T-cell (primary cell): Measurements from ENCODE around the gene ADAT1. TPM values are rescaled to one million over a fixed set of nuclear protein-coding genes. Genes with fewer than 3 reads are reported as not detected.
A peak's percentile ranks its signal among the peaks of the same experiment; 100 is the strongest.

Experiments
- ATAC-seq, 4 experiments: fragments of 200-7000 bp in 3 of 4; fragments of 150-1000 bp in 1 of 4; cut with Tn5 transposase; replicated peaks in 1 of 4; 1 replicate in 3 of 4; 2 replicates in 1 of 4; pipeline ENCODE4 v1.10.0; 2021; ENCODE audit warnings: moderate library complexity in 3 of 4, mild to moderate bottlenecking in 2 of 4, moderate number of reproducible peaks in 1 of 4
- CTCF ChIA-PET, 2 donors: fragments of 300-600 bp; sonication (Branson Sonifier 250); formaldehyde crosslinking; loops; one replicate each; lab custom pipeline; 2022; ENCODE audit warnings: antibody characterized with exemption in 2 of 2; lab: Charles Lee
- POLR2A ChIA-PET, 2 donors: fragments of 300-600 bp; sonication (Branson Sonifier 250); formaldehyde crosslinking; loops; one replicate each; lab custom pipeline; 2022; ENCODE audit warnings: antibody characterized with exemption in 2 of 2; lab: Charles Lee
- DNase-seq, 35 experiments: peaks; one replicate each; pipeline versions ENCODE4 v3.0.0 to v3.0.0-alpha.2; 2013 to 2023
- H3K27ac ChIP-seq: one replicate; pipeline ENCODE4 v1.5.1; 2013; ENCODE audit warnings: low read length
- H3K27me3 ChIP-seq, 2 experiments: replicated peaks in 1 of 2; 1 replicate in 1 of 2; 2 replicates in 1 of 2; pipeline versions ENCODE4 v1.6.1 to v1.7.0; 2013; ENCODE audit warnings: low read length in 1 of 2, mixed read lengths in 1 of 2; ENCODE audit not compliant: control insufficient read depth in 2 of 2, insufficient read depth in 2 of 2; ENCODE audit errors: extremely low read depth in 1 of 2
- H3K36me3 ChIP-seq, 2 donors: 1 replicate in 1 of 2; 2 replicates in 1 of 2; pipeline versions ENCODE4 v1.6.1 to v1.7.0; 2013; ENCODE audit warnings: low read length in 1 of 2; ENCODE audit not compliant: control insufficient read depth in 2 of 2, insufficient read depth in 1 of 2; ENCODE audit errors: extremely low read depth in 1 of 2
- H3K4me1 ChIP-seq, 2 experiments: 1 replicate in 1 of 2; 2 replicates in 1 of 2; pipeline versions ENCODE4 v1.6.1 to v1.7.0; 2013; ENCODE audit warnings: low read length in 2 of 2, mixed read lengths in 1 of 2; ENCODE audit not compliant: insufficient read depth in 2 of 2, control insufficient read depth in 1 of 2; ENCODE audit errors: extremely low read depth in 1 of 2
- H3K4me3 ChIP-seq, 2 donors: 1 replicate in 1 of 2; 2 replicates in 1 of 2; pipeline versions ENCODE4 v1.5.1 to v1.7.0; 2013; ENCODE audit warnings: mild to moderate bottlenecking in 2 of 2, low read length in 1 of 2, moderate library complexity in 1 of 2; ENCODE audit not compliant: control insufficient read depth in 1 of 2; ENCODE audit errors: extremely low read depth in 1 of 2
- H3K9me3 ChIP-seq: 2 replicates; pipeline ENCODE4 v1.7.0; 2013
- H3K27ac Mint-ChIP-seq, 2 donors: one replicate each; pipeline ENCODE4 v1.8.0; 2020 to 2021; ENCODE audit warnings: mild to moderate bottlenecking in 2 of 2, mixed read lengths in 2 of 2
- H3K27me3 Mint-ChIP-seq, 2 donors: one replicate each; pipeline ENCODE4 v1.8.0; 2021 to 2022; ENCODE audit warnings: mixed read lengths in 2 of 2
- H3K36me3 Mint-ChIP-seq: one replicate; pipeline ENCODE4 v1.8.0; 2021; ENCODE audit warnings: mixed read lengths
- H3K4me1 Mint-ChIP-seq, 3 donors: one replicate each; pipeline ENCODE4 v1.8.0; 2020 to 2022; ENCODE audit warnings: mixed read lengths in 3 of 3, mild to moderate bottlenecking in 1 of 3
- H3K4me3 Mint-ChIP-seq, 3 donors: one replicate each; pipeline ENCODE4 v1.8.0; 2020 to 2022; ENCODE audit warnings: mild to moderate bottlenecking in 3 of 3, mixed read lengths in 3 of 3, moderate library complexity in 3 of 3
- H3K9me3 Mint-ChIP-seq, 3 donors: one replicate each; pipeline ENCODE4 v1.8.0; 2020 to 2022; ENCODE audit warnings: mixed read lengths in 3 of 3
- WGBS: methylation state at CpG from one replicate; pipeline ENCODE4 v1.1.5; 2013; ENCODE audit warnings: missing lambda C conversion rate; ENCODE audit not compliant: insufficient coverage; 5-methylcytosine and 5-hydroxymethylcytosine counted together
- total RNA-seq, 35 experiments: library from RNA in 6 of 35; stranded (reverse) in 6 of 35; fragments of 120-200 nt in 1 of 35; gene quantifications; one replicate each; pipeline versions ENCODE4 v1.2.1 to v1.2.4 and lab custom pipeline; 2013 to 2026

ADAT1 gene
- total RNA-seq, 5 donors from 2014 or later (not counting 1 experiment from before 2014, with no cell fraction given) = 62.9 to 79.2 (median 72.0) TPM

GRCh38 chr16:75550211-75550662 lies 72.8 kb downstream of the ADAT1 start:
- WGBS = 54% methylated on average over 4 of the region's 7 CpGs
- Histone ChIP-seq H3K9me3 (no peaks in the 10 kb centered on the region), H3K4me1 (peaks cover 0 to 9% of the 10 kb centered on the region in 2 experiments), H3K36me3 (no peaks in the 10 kb centered on the region), H3K4me3 (no peak overlapping the region), H3K27me3 (peaks cover 0 to 3% of the 10 kb centered on the region in 2 experiments), H3K27ac (no peak overlapping the region)
- H3K9me3 Mint-ChIP-seq = no peaks in the 10 kb centered on the region
- ATAC-seq (peak in 2 of 4 experiments; percentile 23 to 80), DNase-seq (peak in 10 of 35 experiments; percentile 6 to 55 (median 13))
- no peak overlapping the region for H3K4me3 Mint-ChIP-seq
- H3K36me3 Mint-ChIP-seq = no peaks in the 10 kb centered on the region
- ChIA-PET POLR2A (no interaction called here), CTCF (interaction anchor here (0.6 to 1.4 kb wide), 8 partner anchors 14 to 165 kb away, joined by 3 to 9 read pairs (median 4); partner anchors contain the start of genes GABARAPL2 (in 1 of the 2) and TMEM170A (in 1 of the 2))
- peaks cover 2 to 6% (median 2%) of the 10 kb centered on the region in 3 donors for H3K4me1 Mint-ChIP-seq
- H3K27me3 Mint-ChIP-seq = peaks cover 0 to 12% of the 10 kb centered on the region in 2 donors
- H3K27ac Mint-ChIP-seq = no peak overlapping the region

Other genes with a start within 250 kb of the ADAT1 start
- 10 to 100 TPM; 30.8 to 36.5 (median 34.2) TPM for gene CFDP1, start 189.8 kb downstream of the ADAT1 start, total RNA-seq
- 10 to 100 TPM; 37.7 to 45.8 (median 41.9) TPM for gene TMEM170A, start 158.6 kb downstream of the ADAT1 start, total RNA-seq
- under 1 TPM in 2 of 5 donors, not detected in 3; 0.15 to 0.16 TPM for gene CHST6, start 127.8 kb downstream of the ADAT1 start, total RNA-seq
- gene CHST5, start 87.2 kb downstream of the ADAT1 start, total RNA-seq = under 1 TPM in 1 of 5 donors, not detected in 4; 0.09 TPM
- gene TMEM231, start 67.0 kb downstream of the ADAT1 start, total RNA-seq = 1 to 10 TPM; 1.5 to 3.0 (median 2.1) TPM
- gene GABARAPL2, start 56.9 kb downstream of the ADAT1 start, total RNA-seq = 10 to 100 TPM; 70.9 to 78.6 (median 76.4) TPM
- gene KARS1, start 24.4 kb upstream of the ADAT1 start, total RNA-seq = 100 to 1,000 TPM; 121 to 151 (median 128) TPM
- gene TERF2IP, start 24.5 kb upstream of the ADAT1 start, total RNA-seq = 100 to 1,000 TPM in 1 of 5 donors, 10 to 100 TPM in 4; 86.0 to 104 (median 94.0) TPM
- not detected for gene CPHXL2, start 53.7 kb upstream of the ADAT1 start, total RNA-seq
- gene DUXB, start 78.2 kb upstream of the ADAT1 start, total RNA-seq = not detected
- not detected for gene CPHXL, start 103.2 kb upstream of the ADAT1 start, total RNA-seq